Tibial artery (tissue), 4 donors: ENCODE data around the gene ANKS1A.

Experiments
- DNase-seq, 2 donors: peaks; one replicate each; pipeline ENCODE4 v3.0.0-alpha.2; 2019
- H3K27ac ChIP-seq, 2 donors: fragments of 200-600 bp; sonication (generic) in 1 of 2; 1 replicate in 1 of 2; 2 replicates in 1 of 2; pipeline ENCODE4 v1.5.1; 2018 to 2019; ENCODE audit warnings: mild to moderate bottlenecking in 1 of 2
- H3K27me3 ChIP-seq, 2 donors: fragments of 200-600 bp; sonication (generic) in 1 of 2; one replicate each; pipeline versions ENCODE4 v1.5.1 to v1.6.0; 2016 to 2019
- H3K36me3 ChIP-seq, 3 donors: fragments of 200-600 bp; sonication (generic) in 2 of 3; one replicate each; pipeline ENCODE4 v1.5.1; 2016 to 2019; ENCODE audit warnings: mild to moderate bottlenecking in 2 of 3
- H3K4me1 ChIP-seq, 4 donors: fragments of 200-600 bp; sonication (generic) in 2 of 4; 1 replicate in 3 of 4; 2 replicates in 1 of 4; pipeline ENCODE4 v1.5.1; 2016 to 2019
- H3K4me3 ChIP-seq, 2 donors: fragments of 200-600 bp; sonication (generic) in 1 of 2; 1 replicate in 1 of 2; 2 replicates in 1 of 2; pipeline ENCODE4 v1.5.1; 2018 to 2019; ENCODE audit warnings: mild to moderate bottlenecking in 2 of 2
- H3K9me3 ChIP-seq, 3 donors: fragments of 200-600 bp; sonication (generic) in 1 of 3; one replicate each; pipeline ENCODE4 v1.5.1; 2016 to 2019
- intact Hi-C: fragments of 100-400 bp; cut with DNase I; formaldehyde crosslinking; loops from one replicate; pipeline ENCODE4 v1.15.0; 2023; ENCODE audit warnings: low total_unique reads
- TF ChIP-seq, protein P1 (sequence below), 2 experiments: fragments of 200-600 bp in 1 of 2; fragments of 450-650 bp in 1 of 2; IDR thresholded peaks; one replicate each; pipeline ENCODE4 v1.5.1; 2017 to 2019; ENCODE audit warnings: antibody characterized with exemption in 2 of 2, mild to moderate bottlenecking in 1 of 2, moderate library complexity in 1 of 2

Gene ANKS1A

DNA sequence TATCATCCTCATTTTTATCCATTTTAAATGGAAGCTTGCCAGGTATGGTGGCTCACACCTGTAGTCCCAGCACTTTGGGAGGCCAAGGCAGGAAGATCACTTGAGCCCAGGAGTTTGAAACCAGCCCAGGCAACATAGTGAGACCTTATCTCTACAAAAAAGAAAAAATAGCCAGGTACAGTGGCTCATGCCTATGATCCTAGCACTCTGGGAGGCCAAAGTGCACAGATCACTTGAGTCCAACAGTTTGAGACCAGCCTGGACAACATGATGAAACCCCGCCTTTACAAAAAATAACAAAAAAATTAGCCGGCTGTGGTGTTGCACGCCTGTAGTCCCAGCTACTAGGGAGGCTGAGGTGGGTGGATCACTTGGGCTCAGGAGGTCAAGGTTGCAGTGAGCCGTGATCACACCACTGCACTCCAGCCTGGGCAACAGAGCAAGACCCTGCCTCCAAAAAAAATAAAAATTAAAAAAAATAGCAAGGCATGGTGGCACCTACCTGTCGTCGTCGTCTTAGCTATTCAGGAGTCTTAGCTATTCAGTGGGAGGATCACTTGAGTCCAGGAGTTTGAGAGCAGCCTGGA lies 163.0 kb downstream of the ANKS1A start:
- intact Hi-C loops = no loop called here
- TF ChIP-seq, protein P1, sequence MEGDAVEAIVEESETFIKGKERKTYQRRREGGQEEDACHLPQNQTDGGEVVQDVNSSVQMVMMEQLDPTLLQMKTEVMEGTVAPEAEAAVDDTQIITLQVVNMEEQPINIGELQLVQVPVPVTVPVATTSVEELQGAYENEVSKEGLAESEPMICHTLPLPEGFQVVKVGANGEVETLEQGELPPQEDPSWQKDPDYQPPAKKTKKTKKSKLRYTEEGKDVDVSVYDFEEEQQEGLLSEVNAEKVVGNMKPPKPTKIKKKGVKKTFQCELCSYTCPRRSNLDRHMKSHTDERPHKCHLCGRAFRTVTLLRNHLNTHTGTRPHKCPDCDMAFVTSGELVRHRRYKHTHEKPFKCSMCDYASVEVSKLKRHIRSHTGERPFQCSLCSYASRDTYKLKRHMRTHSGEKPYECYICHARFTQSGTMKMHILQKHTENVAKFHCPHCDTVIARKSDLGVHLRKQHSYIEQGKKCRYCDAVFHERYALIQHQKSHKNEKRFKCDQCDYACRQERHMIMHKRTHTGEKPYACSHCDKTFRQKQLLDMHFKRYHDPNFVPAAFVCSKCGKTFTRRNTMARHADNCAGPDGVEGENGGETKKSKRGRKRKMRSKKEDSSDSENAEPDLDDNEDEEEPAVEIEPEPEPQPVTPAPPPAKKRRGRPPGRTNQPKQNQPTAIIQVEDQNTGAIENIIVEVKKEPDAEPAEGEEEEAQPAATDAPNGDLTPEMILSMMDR (IDR thresholded peaks at IDR 0.05) = no peak
- no peak overlapping the region for H3K4me3 ChIP-seq
- H3K36me3 ChIP-seq = peaks cover 7 to 28% (median 21%) of the 10 kb centered on the region in 3 donors
- H3K27ac ChIP-seq = peak overlapping the region; percentile 37 to 44
- H3K4me1 ChIP-seq = peaks cover 0 to 81% (median 45%) of the 10 kb centered on the region in 4 donors
- H3K27me3 ChIP-seq = no peaks in the 10 kb centered on the region
- DNase-seq = peak in 1 of 2 donors; percentile 19
- no peaks in the 10 kb centered on the region for H3K9me3 ChIP-seq

- DNase-seq = peak; percentile 81 to 82
- intact Hi-C loops = no loop called here
- H3K4me1 ChIP-seq = peaks cover 0 to 73% (median 38%) of the 10 kb centered on the region in 4 donors
- peak overlapping the region; percentile 37 to 44 for H3K27ac ChIP-seq
- TF ChIP-seq, protein P1 (IDR thresholded peaks at IDR 0.05) = no peak
- no peaks in the 10 kb centered on the region for H3K9me3 ChIP-seq
- H3K36me3 ChIP-seq = peaks cover 7 to 36% (median 21%) of the 10 kb centered on the region in 3 donors
- H3K4me3 ChIP-seq = no peak overlapping the region
- no peaks in the 10 kb centered on the region for H3K27me3 ChIP-seq
Observed at GRCh38 chr6:35052694-35053565, 163.9 kb downstream of the ANKS1A start.

- peaks cover 0 to 65% (median 30%) of the 10 kb centered on the region in 4 donors for H3K4me1 ChIP-seq
- DNase-seq = peak in 1 of 2 donors; percentile 59
- TF ChIP-seq, protein P1 (IDR thresholded peaks at IDR 0.05) = no peak
Observed at GRCh38 chr6:35053701-35054100, 164.6 kb downstream of the ANKS1A start.

GRCh38 chr6:35054106-35054742 lies 165.2 kb downstream of the ANKS1A start:
- Histone ChIP-seq H3K4me1 (peaks cover 0 to 60% (median 25%) of the 10 kb centered on the region in 4 donors), H3K27ac (peak overlapping the region; percentile 37 to 44), H3K36me3 (peaks cover 18 to 49% (median 21%) of the 10 kb centered on the region in 3 donors), H3K27me3 (no peaks in the 10 kb centered on the region), H3K4me3 (no peak overlapping the region), H3K9me3 (no peaks in the 10 kb centered on the region)
- intact Hi-C loops = no loop called here
- no peak for DNase-seq
- TF ChIP-seq, protein P1 (IDR thresholded peaks at IDR 0.05) = no peak

More at GRCh38 chr6:35053701-35054100, 164.6 kb downstream of the ANKS1A start:
- Histone ChIP-seq H3K27ac (peak overlapping the region; percentile 37 to 44), H3K9me3 (no peaks in the 10 kb centered on the region), H3K27me3 (no peaks in the 10 kb centered on the region), H3K36me3 (peaks cover 12 to 44% (median 21%) of the 10 kb centered on the region in 3 donors), H3K4me3 (no peak overlapping the region)
- intact Hi-C loops = no loop called here

- H3K27me3 ChIP-seq = no peaks in the 10 kb centered on the region
- H3K4me3 ChIP-seq = no peak overlapping the region
- peak overlapping the region in 1 of 2 donors; percentile 37 for H3K27ac ChIP-seq
- no peak for DNase-seq
- no peaks in the 10 kb centered on the region for H3K9me3 ChIP-seq
- H3K36me3 ChIP-seq = peaks cover 21 to 54% (median 23%) of the 10 kb centered on the region in 3 donors
- intact Hi-C loops = no loop called here
- peaks cover 0 to 55% (median 20%) of the 10 kb centered on the region in 4 donors for H3K4me1 ChIP-seq
- TF ChIP-seq, protein P1 (IDR thresholded peaks at IDR 0.05) = no peak
Observed at GRCh38 chr6:35054743-35055130, 165.7 kb downstream of the ANKS1A start.
